GM19468 (cell line): ENCODE measurements around the gene TNFSF13B.
"Not testable (repeated sequence)": the region's sequence is repeated elsewhere in the genome, so short reads cannot be mapped to it uniquely, and the experiment has no call there.

Source experiments
- ATAC-seq: cut with Tn5 transposase; IDR thresholded peaks from one replicate; pipeline ENCODE4 v1.9.1; 2021; ENCODE audit warnings: mild to moderate bottlenecking, moderate library complexity, moderate number of reproducible peaks; ENCODE audit not compliant: unreplicated experiment; ENCODE audit errors: extremely low read depth

TNFSF13B gene, protein sequence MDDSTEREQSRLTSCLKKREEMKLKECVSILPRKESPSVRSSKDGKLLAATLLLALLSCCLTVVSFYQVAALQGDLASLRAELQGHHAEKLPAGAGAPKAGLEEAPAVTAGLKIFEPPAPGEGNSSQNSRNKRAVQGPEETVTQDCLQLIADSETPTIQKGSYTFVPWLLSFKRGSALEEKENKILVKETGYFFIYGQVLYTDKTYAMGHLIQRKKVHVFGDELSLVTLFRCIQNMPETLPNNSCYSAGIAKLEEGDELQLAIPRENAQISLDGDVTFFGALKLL

DNA sequence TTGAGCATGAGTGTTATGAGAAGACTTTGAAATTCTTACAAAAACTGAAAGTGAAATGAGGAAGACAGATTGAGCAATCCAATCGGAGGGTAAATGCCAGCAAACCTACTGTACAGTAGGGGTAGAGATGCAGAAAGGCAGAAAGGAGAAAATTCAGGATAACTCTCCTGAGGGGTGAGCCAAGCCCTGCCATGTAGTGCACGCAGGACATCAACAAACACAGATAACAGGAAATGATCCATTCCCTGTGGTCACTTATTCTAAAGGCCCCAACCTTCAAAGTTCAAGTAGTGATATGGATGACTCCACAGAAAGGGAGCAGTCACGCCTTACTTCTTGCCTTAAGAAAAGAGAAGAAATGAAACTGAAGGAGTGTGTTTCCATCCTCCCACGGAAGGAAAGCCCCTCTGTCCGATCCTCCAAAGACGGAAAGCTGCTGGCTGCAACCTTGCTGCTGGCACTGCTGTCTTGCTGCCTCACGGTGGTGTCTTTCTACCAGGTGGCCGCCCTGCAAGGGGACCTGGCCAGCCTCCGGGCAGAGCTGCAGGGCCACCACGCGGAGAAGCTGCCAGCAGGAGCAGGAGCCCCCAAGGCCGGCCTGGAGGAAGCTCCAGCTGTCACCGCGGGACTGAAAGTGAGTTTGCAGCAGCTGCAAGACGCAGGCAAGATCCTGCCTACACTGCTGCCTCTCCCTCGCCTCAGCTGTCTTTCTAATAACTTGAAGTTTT, at the start of gene TNFSF13B:
TSS of gene TNFSF13B (plus strand) at position 118 of the 728 bp plus-strand sequence. CDS start at position 296, 178 bp downstream.
- peak; percentile 65 for ATAC-seq

DNA sequence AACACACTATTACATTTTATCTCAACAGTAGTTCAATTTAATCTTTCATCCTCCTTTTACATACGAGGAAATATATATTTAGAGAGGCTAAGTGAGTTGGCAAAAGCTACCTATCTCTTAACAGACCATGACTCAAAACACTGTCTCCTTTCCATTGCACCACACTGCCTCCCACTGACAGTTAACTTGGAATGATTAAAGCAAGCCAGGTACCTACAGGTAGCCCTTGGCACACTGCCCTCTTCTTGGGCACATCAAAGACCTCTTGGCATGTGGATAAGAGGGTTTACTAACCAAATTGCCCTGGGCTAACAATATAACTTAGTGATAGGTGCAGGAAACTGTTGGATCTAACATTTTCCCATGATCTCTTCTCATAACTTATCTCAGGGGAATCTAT, 49.5 kb upstream of the TNFSF13B start:
- no peak for ATAC-seq

DNA sequence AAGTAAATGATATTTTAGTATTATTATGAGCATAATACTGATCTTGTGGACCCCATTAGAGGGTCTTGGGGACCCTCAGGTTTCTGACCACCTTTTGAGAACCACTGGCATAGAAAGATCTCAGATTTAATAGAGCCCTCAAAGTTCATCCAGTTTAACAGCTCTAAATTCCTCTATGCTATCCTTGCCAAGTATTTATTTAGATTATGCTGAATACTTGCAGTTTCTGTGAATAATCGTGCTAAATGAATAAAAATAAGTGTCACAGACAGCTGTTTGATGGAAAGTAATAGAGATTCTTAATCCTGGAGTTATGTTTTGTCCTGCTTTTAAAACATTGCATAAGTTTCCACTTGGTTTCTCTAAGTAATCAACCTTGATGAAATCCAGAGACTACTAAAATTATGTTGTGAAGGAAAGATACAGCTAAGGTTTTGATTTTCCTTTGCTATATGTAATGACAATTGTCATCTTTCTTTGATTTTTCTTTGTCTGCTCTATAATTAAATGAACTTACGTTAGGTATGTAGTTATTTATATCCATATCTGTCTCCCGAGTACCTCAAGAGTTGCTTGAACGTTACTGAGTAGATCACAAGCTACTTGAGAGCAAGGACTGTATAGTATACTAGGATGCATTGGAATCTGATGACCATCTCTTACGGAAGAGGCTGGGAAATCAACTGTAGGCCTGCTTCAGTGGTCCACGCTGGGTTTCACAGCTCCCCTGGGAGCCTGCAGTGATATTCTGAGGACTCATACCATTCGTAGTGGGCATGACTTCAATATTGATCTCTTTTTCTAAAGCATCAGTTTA, 45.6 kb upstream of the TNFSF13B start:
- no peak for ATAC-seq

DNA sequence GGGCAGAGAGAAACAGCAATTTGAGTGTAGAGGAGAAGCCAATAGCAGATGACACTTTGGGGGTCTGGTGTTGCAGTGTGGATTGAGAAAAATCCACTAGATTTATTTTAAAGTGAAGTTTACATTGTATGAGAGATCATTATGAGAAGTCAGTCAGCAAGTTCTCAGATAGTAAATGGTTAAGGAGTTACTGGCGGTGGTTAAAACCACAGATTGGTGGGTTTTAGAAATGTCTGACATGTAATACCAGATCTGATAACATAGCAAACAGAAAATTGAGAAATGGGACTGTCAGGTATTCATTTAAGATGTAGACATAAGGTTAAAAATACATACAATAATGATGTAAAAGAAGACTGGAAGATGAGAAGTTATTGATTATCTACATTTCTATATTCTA, 44.1 kb upstream of the TNFSF13B start:
- peak; percentile 24 for ATAC-seq

DNA sequence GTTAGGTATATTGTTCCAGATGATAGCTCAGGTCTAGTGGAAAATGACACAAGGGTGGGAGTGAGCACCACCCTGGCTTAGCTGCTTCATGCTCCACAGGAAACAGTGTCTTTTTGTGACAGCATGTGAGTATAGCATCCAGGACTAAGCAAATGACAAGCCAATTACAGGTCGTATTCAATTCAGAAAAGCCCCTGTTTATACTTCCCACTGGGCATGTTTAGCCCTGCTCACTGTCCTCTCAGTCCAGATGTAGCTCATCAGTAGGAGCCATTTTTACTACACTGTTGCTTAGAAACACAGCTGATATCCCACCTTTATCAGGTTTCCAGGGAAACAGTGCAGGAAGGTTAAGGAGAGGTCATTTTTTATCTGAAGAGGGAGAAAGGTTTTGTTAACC, 43.3 kb upstream of the TNFSF13B start:
- no peak for ATAC-seq

DNA sequence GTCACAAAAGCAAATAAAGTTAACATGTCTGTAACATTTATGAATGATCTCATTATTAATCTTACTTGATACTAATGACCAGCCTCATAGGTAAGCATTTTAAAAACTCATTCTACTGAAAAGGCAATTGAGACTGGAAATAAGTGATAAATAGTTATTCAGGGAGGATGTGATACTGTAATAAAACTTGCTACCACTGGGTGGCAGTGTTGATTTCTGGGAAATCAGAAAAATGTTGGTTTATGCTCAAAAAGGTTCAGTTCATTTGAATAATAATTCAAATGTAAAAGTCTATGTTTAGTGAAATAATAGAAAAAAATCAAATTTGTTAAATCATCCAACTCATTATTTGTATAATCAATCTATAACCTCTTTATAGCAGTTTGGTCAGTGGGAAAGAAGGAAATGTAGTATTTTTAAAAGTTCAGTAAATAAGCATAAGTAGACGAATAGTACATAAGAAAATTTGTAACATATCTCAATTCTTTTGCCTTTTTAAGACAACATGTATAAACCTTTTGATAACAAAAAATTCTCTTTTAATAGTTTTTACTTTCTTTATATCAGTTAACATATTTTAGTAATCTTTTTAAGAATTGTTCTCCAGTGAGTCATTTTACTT, 41.8 kb upstream of the TNFSF13B start:
- no peak for ATAC-seq

DNA sequence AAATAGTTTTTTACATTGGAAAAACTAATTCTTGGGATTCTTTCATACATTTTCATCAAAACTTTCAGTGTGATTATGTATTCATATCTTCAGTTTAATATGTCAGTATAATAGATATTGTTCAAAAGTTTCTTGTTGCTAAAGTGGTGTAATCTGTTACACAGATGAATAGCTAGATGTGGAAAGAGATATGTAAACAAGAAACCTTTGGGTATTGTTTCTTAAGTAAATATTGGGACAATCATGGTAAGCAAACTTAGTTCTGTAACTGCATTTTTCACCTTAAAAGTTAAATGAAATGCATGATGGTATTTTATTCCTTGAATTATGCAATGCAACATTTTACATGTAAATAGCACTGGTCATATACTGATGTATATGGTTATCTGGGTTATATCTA, 39.1 kb upstream of the TNFSF13B start:
- no peak for ATAC-seq

DNA sequence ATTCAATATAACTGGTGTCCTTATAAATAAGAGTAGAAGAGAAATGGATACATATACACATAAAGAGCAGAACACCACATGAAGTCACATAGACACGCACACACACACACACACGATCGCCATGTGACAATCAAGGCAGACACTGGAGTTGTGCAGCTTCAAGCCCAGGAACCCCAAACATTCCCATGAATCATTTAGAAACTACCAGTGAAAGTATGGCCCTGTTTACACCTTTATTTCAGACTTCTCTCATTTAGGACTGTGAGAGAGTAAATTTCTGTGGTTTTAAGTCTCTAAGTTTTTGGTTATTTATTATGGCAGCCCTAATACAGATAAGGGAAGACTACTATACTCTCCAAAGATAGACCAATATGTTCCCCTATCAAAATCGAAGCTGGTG, 20.4 kb upstream of the TNFSF13B start:
- ATAC-seq: no peak

DNA sequence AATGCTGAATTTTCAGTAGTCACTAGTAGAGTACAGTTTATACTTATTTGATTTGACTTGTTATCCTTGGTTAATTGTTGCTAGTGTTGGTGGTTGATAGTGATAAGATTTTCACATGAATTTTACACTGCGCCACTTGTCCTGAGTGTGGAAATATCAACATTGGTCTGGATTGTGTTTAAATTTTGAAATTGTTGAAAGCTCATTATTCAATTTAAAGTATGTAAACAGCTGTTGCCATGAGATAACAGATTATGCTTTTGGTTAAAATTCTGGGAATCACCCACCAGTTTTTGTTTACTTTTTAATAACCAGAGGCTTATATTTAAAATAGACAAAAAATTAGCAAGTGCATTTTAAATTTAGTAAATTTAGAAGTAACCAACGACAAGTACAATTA, 12.3 kb upstream of the TNFSF13B start:
- ATAC-seq: no peak

DNA sequence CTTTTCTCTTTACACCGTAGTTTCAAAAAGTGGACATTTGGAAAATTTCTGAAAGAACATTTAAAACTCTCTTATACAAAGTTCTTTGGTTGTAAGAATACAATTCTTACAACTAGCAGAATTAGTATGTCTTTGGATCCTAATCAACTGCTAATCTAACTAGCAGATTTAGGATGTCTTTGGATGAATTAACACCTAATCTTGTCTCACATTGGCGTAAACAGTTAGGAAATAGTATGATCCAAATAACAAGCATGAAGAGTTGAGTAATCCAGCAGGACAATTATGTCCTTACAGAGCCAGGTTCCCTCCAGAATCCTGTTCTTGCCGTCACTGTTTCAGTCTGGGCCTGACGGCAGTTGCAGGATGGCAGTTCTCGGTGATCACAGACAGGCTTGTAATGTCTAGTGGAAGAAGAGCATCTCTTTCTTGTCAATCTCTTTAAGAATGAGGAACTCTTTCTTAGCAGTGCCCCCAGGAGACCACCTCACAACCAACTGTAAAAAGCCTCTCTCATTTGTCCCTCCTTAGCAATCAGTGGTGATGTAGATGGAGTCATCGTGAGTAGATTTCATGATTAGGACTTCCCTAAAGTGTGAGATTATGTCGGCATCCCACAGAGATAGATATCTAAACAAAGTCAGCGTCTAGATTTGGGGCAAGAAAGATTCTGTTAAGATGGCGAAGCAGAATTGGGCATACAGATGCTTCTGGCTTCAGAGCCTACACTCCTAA, 5.7 kb upstream of the TNFSF13B start:
- no peak for ATAC-seq

DNA sequence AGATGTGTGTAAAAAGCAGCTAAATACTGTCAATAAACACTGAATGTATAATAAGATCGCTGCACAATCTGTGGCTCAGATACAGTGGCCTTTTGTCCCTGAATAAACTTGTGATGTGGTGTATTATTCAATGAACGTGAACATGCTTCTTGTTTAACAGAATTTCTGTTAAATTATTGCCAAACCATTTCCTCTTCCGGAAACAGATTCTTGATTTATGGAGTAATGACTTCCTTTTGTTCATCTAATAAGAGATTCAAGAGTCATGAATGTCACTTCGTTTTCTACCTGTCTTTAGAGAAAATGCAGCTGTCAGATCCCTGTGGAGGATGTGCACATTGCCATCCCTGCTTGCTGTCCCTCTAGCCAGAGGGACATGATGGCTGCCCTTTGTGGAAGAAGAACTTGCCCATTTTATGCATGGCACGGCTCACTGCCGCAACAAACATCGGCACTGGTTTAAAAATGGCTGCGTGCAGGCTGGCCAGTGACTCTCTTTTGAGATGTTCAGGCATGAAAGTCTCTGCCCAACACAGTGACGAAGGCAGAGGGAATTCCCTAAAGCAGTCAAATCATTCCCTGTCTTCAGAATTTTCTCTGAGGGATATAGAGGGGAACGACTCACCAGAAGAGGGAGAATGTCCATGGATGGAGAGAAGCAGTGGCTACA, 3.1 kb upstream of the TNFSF13B start:
- ATAC-seq: no peak

DNA sequence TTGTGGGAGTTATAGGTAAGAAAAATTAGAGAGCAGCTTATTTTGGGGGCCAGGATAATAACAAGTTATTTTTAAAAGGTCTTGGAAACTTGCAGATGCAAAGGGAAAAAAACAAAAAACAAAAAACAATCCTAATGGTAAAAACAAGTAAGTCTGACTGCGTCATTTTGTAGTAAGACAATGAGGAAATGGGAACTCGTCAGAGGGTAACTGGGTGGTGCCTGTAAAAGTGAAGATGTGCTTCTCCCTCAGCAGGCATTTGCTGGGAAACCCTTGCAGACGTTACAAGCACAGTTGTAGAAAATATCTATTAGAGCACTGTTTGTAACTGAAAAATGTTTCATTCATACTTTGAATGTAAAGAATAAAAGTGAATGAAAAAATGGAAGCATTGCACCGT, 2.2 kb upstream of the TNFSF13B start:
- no peak for ATAC-seq

DNA sequence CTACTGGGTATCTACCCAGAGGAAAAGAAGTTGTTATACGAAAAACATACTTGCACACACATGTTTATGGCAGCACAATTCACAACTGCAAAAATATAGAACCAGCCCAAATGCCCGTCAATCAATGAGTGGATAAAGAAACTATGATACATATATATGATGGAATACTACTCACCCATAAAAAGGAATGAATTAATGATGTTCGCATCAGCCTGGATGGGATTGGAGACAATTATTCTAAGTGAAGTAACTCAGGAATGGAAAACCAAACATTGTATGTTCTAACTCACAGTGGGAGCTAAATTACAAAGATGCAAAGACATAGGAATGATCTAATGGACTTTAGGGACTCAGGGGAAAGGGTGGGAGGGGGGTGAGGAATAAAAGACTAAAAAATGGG, 1.7 kb upstream of the TNFSF13B start:
- not testable (repeated sequence) for ATAC-seq

DNA sequence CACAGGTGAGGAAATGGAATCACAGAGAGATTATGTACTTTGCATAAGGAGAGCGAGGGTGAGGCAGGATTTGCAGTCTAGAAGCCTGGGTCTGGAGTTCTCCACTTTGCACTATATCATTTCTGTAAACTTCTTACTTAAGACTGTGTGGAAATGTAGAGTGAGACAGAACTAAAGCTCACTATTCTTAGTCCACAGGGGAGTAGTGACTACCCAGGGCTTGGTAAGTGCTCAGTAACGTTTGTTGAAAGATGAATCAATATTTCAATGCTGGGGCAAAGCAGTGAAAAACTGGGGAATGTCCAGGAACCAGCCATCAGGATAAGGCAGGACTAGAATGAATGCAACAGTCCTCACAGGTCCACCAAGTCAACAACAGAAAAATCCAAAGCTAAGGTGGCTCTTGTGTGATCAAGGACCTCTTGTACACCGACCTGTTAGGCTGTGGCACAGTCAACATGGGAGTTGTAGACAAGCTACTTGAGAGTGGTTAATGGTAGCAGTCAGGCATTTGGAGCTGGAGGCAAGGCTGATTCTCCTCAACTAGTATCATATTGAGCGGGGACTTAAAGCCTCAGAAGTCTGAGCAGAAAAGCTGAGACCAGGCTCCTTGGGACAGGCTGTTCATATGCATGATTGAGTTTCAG, 929 bp upstream of the TNFSF13B start:
- ATAC-seq: no peak

DNA sequence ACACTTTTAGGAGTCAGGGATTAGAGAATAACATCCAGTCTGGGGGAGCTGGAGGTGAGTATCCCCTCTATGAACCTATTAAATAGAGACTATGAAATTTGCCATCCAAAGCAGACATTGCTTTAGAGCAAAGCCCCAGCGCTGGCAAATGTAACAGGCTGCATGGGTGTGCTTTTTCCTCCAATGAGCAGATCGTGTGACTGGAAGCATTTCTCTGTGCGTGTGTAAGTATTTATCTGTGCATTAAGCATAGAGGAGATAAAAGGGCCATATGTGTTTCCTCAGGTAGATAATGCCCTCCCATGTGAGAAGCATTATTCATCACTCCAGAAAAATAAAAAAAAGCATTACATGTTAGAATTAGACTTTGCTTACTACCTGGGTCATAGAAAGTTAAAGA, 924 bp downstream of the TNFSF13B start:
- ATAC-seq: peak; percentile 0

DNA sequence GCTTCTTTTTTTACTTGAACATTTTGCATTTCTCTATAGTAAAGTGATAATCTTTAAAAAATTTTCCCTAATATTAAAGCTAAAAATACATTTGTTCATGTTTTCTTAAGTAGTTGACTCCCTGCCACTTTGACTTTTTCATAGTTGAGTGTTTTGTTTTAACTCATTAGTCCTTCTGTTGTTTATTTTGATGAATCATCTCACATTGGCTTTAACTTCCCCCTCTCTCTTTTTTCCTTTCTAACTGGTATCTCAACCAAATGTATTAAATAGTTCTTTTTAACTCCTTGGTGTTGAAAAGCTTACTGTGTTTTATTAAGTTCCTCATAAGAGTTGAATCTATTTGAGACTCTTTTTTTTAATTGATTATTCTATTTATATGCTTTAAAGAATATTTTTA, 2.8 kb downstream of the TNFSF13B start:
- no peak for ATAC-seq

DNA sequence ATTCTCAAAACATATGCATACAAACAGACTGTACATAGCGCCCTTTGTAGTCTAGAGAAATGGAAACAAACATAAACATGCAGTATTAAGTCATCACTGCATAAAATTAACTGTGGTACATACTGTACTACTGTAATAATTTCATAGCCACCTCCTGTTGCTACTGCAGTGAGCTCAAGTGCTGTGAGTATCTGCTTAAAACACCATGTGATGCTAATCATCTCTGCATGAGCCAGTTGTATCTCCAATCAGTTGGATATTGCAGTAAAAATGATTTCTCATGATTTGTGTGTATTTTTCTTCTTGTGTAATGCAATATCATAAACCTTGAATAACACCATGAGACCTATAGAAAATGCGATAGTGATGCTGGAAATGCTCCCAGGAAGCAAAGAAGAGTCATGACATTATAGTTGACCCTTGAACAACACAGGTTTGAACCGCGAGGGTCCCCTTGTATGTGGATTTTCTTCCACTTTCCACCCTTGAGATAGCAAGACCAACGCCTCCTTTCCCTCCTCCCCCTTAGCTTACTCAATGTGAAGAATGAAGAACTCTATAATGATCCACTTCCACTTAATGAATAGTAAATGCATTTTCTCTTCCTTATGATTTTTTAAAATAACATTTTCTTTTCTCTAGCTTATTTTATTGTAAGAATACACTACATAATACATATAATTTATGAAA, 4.1 kb downstream of the TNFSF13B start:
- no peak for ATAC-seq

DNA sequence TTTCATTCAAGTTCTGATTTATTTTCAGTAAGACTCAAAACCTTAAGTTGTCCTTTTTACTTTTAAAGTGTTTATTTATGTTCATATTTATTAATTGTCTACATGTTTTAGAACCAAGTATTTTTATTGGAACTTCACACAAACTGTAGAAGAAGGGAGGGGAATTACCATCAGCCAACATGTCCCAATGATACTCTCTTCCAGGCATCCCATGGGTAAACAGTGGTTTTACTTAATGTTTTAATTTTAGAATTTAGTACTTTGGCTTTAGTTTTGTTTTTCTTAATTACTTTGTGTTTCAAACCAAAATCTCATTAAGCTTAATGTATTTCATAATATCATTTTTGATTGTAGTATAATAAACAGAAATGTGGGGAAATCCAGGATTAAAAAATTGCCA, 5.2 kb downstream of the TNFSF13B start:
- ATAC-seq: no peak
